Activated CD8-positive, alpha-beta memory T cell treated with anti-CD3 and anti-CD28 coated beads, Interleukin-2, amount 10 ng/mL, durations not matched to agents 7 days and 5 days (primary cell): Measurements from ENCODE around the gene P3H3. TPM values are rescaled to one million over a fixed set of nuclear protein-coding genes. Genes with fewer than 3 reads are reported as not detected.
A peak's percentile ranks its signal among the peaks of the same experiment; 100 is the strongest.
"Not testable (repeated sequence)": the region's sequence is repeated elsewhere in the genome, so short reads cannot be mapped to it uniquely, and the experiment has no call there.

ENCODE experiments used
- ATAC-seq: fragments of 150-1000 bp; cut with Tn5 transposase; one replicate; pipeline ENCODE4 v1.10.0; 2021; ENCODE audit warnings: moderate library complexity
- CTCF ChIA-PET: fragments of 350-600 bp; sonication (Branson Sonifier 250); formaldehyde crosslinking; loops from one replicate; lab custom pipeline; 2021; ENCODE audit warnings: antibody characterized with exemption; lab: Charles Lee
- DNase-seq: peaks from one replicate; pipeline ENCODE4 v3.0.0-alpha.2; 2020
- H3K27ac Mint-ChIP-seq: one replicate; pipeline ENCODE4 v1.8.0; 2021; ENCODE audit warnings: mild to moderate bottlenecking, mixed read lengths
- H3K27me3 Mint-ChIP-seq: one replicate; pipeline ENCODE4 v1.8.0; 2021; ENCODE audit warnings: mixed read lengths
- H3K36me3 Mint-ChIP-seq: one replicate; pipeline ENCODE4 v1.8.0; 2021; ENCODE audit warnings: mild to moderate bottlenecking, mixed read lengths
- H3K4me1 Mint-ChIP-seq: one replicate; pipeline ENCODE4 v1.8.0; 2021; ENCODE audit warnings: mixed read lengths
- H3K4me3 Mint-ChIP-seq: one replicate; pipeline ENCODE4 v1.8.0; 2021; ENCODE audit warnings: mild to moderate bottlenecking, moderate library complexity, mixed read lengths
- H3K9me3 Mint-ChIP-seq: one replicate; pipeline ENCODE4 v1.8.0; 2022; ENCODE audit warnings: low read depth, mixed read lengths
- total RNA-seq, 2 experiments: library from RNA; stranded (reverse); gene quantifications; one replicate each; pipeline ENCODE4 v1.2.3, GENCODE V29; 2021

Gene P3H3
- total RNA-seq, 2 experiments from 2014 or later = 0.23 to 0.99 TPM

DNA sequence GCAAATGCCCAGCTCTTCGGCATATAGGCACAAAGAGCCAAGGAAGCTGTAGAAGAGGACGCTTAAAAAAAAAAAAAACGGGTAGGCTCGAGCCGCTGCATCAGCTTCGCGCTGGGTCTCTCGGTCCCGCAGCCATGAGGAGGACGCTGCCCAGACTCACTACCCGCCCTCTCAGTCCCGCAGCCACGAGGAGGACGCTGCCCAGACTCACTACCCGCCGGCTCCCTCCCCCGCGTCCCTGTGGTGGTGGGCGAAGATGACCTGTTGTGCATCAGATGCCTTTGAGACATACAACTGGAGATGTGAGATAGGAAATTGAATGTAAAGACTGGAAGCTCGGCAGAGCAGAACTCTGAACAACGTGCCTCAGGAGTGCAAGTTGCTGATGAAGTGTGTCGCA, 56.3 kb downstream of the P3H3 start:
- no peak for ATAC-seq
- peaks cover 6% of the 10 kb centered on the region for H3K4me1 Mint-ChIP-seq
- no peaks in the 10 kb centered on the region for H3K27me3 Mint-ChIP-seq
- H3K4me3 Mint-ChIP-seq = no peak overlapping the region
- peaks cover 13% of the 10 kb centered on the region for H3K36me3 Mint-ChIP-seq
- CTCF ChIA-PET = interaction anchor here (0.8 kb wide), 1 partner anchor 12 kb away, joined by 3 read pairs; no protein-coding TSS in a partner anchor
- H3K9me3 Mint-ChIP-seq = no peaks in the 10 kb centered on the region
- DNase-seq = no peak
- H3K27ac Mint-ChIP-seq = no peak overlapping the region

DNA sequence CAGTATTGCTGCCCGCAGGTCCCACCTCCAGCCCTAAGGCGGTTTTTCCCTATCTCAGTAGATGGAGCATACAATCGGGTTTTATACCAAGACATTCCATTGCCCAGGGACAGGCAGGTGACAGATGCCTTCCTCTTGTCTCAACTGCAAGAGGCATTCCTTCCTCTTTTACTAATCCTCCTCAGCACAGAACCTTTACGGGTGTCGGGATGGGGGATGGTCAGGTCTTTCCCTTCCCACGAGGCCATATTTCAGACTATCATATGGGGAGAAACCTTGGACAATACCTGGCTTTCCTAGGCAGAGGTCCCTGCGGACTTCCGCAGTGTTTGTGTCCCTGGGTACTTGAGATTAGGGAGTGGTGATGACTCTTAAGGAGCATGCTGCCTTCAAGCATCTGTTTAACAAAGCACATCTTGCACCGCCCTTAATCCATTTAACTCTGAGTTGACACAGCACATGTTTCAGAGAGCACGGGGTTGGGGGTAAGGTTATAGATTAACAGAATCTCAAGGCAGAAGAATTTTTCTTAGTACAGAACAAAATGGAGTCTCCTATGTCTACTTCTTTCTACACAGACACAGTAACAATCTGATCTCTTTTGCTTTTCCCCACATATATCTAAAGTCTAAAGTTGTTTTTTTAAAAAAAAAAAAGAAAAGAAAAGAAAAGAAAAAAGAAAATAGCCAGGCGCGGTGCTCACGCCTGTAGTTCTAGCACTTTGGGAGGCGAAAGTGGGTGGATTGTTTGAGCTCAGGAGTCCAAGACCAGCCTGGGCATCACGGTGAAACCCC, 58.2 kb downstream of the P3H3 start:
- CTCF ChIA-PET = interaction anchor here (1.0 to 1.6 kb wide), 2 partner anchors 14 to 34 kb away, joined by 3 to 7 read pairs; partner anchors contain the start of gene SPSB2

DNA sequence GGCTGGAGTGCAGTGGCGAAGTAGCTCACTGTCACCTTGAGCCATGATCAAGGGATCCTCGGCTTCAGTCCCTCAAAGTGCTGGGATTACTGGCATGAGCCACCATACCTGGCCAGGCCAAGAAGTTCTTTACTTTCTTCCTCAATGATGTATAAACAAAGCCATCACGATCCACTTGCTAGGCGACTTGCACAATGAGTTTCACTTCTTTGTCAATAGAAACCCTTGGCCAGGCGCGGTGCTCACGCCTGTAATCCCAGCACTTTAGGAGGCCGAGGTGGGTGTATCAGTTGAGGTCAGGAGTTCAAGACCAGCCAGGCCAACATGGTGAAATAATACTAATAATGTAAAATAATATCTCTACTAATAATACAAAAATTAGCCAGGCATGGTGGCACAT, 59.3 kb downstream of the P3H3 start:
- Mint-ChIP-seq H3K36me3 (peaks cover 15% of the 10 kb centered on the region), H3K27ac (no peak overlapping the region), H3K4me3 (no peak overlapping the region), H3K27me3 (no peaks in the 10 kb centered on the region), H3K4me1 (peaks cover 26% of the 10 kb centered on the region), H3K9me3 (no peaks in the 10 kb centered on the region)
- ATAC-seq (no peak), DNase-seq (no peak)
- CTCF ChIA-PET = interaction anchor here (0.8 to 1.6 kb wide), 2 partner anchors 15 to 20 kb away, joined by 3 to 7 read pairs; partner anchors contain the start of gene SPSB2

More for the DNA sequence above, 58.2 kb downstream of the P3H3 start:
- H3K4me3 Mint-ChIP-seq, ATAC-seq, H3K27me3 Mint-ChIP-seq, H3K27ac Mint-ChIP-seq, DNase-seq, H3K9me3 Mint-ChIP-seq: not testable (repeated sequence)
- H3K36me3 Mint-ChIP-seq = peaks cover 15% of the 10 kb centered on the region
- peaks cover 17% of the 10 kb centered on the region for H3K4me1 Mint-ChIP-seq

DNA sequence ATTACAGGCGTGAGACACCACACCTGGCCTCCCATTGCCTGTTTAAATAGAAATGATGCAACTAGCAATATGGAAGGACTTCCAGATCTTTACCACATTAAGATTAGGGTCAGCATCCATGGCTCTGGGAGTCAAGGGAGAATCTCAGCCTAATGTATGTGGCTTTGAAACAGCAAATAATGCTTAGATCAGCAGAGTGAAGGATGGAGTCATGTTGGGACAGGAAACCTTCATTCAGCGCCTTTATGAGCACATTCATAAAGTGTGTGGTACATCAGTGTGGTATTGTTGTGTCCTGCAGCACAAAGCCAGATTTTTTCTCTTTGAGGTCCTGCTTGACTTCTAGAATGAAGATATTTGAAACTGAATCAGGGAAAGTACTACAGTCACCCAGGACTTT, 60.2 kb downstream of the P3H3 start:
- DNase-seq (no peak), ATAC-seq (no peak)
- H3K9me3 Mint-ChIP-seq = no peaks in the 10 kb centered on the region
- peak overlapping the region; percentile 49 for H3K27ac Mint-ChIP-seq
- CTCF ChIA-PET = interaction anchor here (0.8 kb wide), 1 partner anchor 21 kb away, joined by 3 read pairs; no protein-coding TSS in a partner anchor
- no peak overlapping the region for H3K4me3 Mint-ChIP-seq
- no peaks in the 10 kb centered on the region for H3K27me3 Mint-ChIP-seq
- peaks cover 29% of the 10 kb centered on the region for H3K4me1 Mint-ChIP-seq
- H3K36me3 Mint-ChIP-seq = peaks cover 16% of the 10 kb centered on the region

DNA sequence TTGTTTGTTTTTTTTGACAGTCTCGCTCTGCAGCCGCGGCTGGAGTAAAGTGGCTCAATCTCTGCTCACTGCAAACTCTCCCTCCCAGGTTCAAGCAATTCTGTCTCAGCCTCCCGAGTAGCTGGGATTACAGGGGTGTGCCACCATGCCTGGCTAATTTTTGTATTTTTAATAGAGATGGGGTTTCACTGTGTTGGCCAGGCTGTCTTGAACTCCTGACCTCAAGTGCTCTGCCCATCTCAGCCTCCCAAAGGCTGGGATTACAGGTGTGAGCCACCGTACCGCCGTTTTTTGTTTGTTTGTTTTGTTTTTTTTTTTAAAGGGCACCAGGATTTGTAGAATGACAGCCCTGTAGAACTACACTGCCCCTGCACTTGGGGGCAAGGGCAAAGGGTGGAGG, 60.6 kb downstream of the P3H3 start:
- CTCF ChIA-PET = interaction anchor here (1.4 kb wide), 1 partner anchor 16 kb away, joined by 11 read pairs; the partner anchor contains the start of gene SPSB2
- not testable (repeated sequence) for ATAC-seq, H3K9me3 Mint-ChIP-seq, DNase-seq, H3K4me3 Mint-ChIP-seq, H3K27me3 Mint-ChIP-seq
- Mint-ChIP-seq H3K4me1 (peaks cover 29% of the 10 kb centered on the region), H3K27ac (peak overlapping the region; percentile 49), H3K36me3 (peaks cover 16% of the 10 kb centered on the region)

Other genes with a start within 250 kb of the P3H3 start
- 100 to 1,000 TPM; 288 to 320 TPM for gene CHD4, start 221.0 kb upstream of the P3H3 start, total RNA-seq
- 10 to 100 TPM; 15.8 to 18.5 TPM for gene LPAR5, start 192.4 kb upstream of the P3H3 start, total RNA-seq
- 1 to 10 TPM; 1.1 to 2.0 TPM for gene ACRBP, start 181.0 kb upstream of the P3H3 start, total RNA-seq
- gene ING4, start 165.3 kb upstream of the P3H3 start, total RNA-seq = 10 to 100 TPM; 26.0 to 26.3 TPM
- gene ZNF384, start 139.0 kb upstream of the P3H3 start, total RNA-seq = 10 to 100 TPM; 76.3 to 76.4 TPM
- gene PIANP, start 127.6 kb upstream of the P3H3 start, total RNA-seq = not detected
- 10 to 100 TPM; 28.2 to 30.0 TPM for gene COPS7A, start 104.4 kb upstream of the P3H3 start, total RNA-seq
- gene MLF2, start 75.3 kb upstream of the P3H3 start, total RNA-seq = 100 to 1,000 TPM; 102 to 113 TPM
- 100 to 1,000 TPM; 131 to 142 TPM for gene PTMS, start 62.0 kb upstream of the P3H3 start, total RNA-seq
- 100 to 1,000 TPM; 320 to 420 TPM for gene LAG3, start 55.9 kb upstream of the P3H3 start, total RNA-seq
- gene CD4, start 38.9 kb upstream of the P3H3 start, total RNA-seq = 1 to 10 TPM in 1 of 2 experiments, under 1 TPM in 1; 0.82 to 1.8 TPM
- gene GPR162, start 6.6 kb upstream of the P3H3 start, total RNA-seq = under 1 TPM in 1 of 2 experiments, not detected in 1; 0.82 TPM
- gene GNB3, start 12.5 kb downstream of the P3H3 start, total RNA-seq = under 1 TPM in 1 of 2 experiments, not detected in 1; 0.12 TPM
- gene CDCA3, start 22.9 kb downstream of the P3H3 start, total RNA-seq = 100 to 1,000 TPM in 1 of 2 experiments, 10 to 100 TPM in 1; 89.1 to 125 TPM
- gene USP5, start 23.7 kb downstream of the P3H3 start, total RNA-seq = 100 to 1,000 TPM in 1 of 2 experiments, 10 to 100 TPM in 1; 98.8 to 129 TPM
- 1,000 to 10,000 TPM; 1,086 to 1,277 TPM for gene TPI1, start 39.1 kb downstream of the P3H3 start, total RNA-seq
- 10 to 100 TPM; 10.5 to 14.4 TPM for gene SPSB2, start 44.9 kb downstream of the P3H3 start, total RNA-seq
- gene LRRC23, start 76.4 kb downstream of the P3H3 start, total RNA-seq = 1 to 10 TPM; 4.9 to 8.7 TPM
- 100 to 1,000 TPM; 106 to 171 TPM for gene ENO2, start 86.2 kb downstream of the P3H3 start, total RNA-seq
- gene ATN1, start 99.6 kb downstream of the P3H3 start, total RNA-seq = 10 to 100 TPM; 38.3 to 40.1 TPM
- gene RNU7-1, start 115.4 kb downstream of the P3H3 start, total RNA-seq = not detected
- gene C12orf57, start 115.6 kb downstream of the P3H3 start, total RNA-seq = 100 to 1,000 TPM; 120 to 132 TPM
- 100 to 1,000 TPM; 283 to 367 TPM for gene PTPN6, start 122.9 kb downstream of the P3H3 start, total RNA-seq
- gene PHB2, start 142.3 kb downstream of the P3H3 start, total RNA-seq = 100 to 1,000 TPM; 211 to 271 TPM
- 10 to 100 TPM; 59.9 to 69.5 TPM for gene EMG1, start 142.5 kb downstream of the P3H3 start, total RNA-seq
- 10 to 100 TPM; 29.3 to 32.0 TPM for gene LPCAT3, start 190.1 kb downstream of the P3H3 start, total RNA-seq
- 1 to 10 TPM; 1.6 to 2.5 TPM for gene C1S, start 232.3 kb downstream of the P3H3 start, total RNA-seq